Measurements from ENCODE around the gene STAT3. TPM values are rescaled to one million over a fixed set of nuclear protein-coding genes. Genes with fewer than 3 reads are reported as not detected.

The STAT3 gene
- total and polyA plus RNA-seq, 2 of the 13 experiments (the other 11 are each of a cell fraction or from before 2014, with no cell fraction given) = 61.8 to 62.4 TPM

GRCh38 chr17:42283241-42284023, 104.8 kb downstream of the STAT3 start:
- Histone ChIP-seq H3K79me2 (ENCODE audit: insufficient read depth, low read length) (no peaks in the 10 kb centered on the region), H4K20me1 (ENCODE audit: insufficient read depth, low read length) (no peaks in the 10 kb centered on the region), H3K9me3 (ENCODE audit: low read length) (no peaks in the 10 kb centered on the region), H3K36me3 (replicated peaks in 1 of 2; ENCODE audit: control insufficient read depth in 1 of 2, insufficient read depth in 2 of 2, low read length in 2 of 2) (no peaks in the 10 kb centered on the region), H3K27ac (ENCODE audit: extremely low read length, insufficient read depth, low read length) (no peak overlapping the region), H3K4me3 (replicated peaks in 1 of 3; ENCODE audit: insufficient read depth in 1 of 3, low read depth in 2 of 3, low read length in 3 of 3) (no peak overlapping the region), H3K4me1 (ENCODE audit: insufficient read depth, low read length) (peaks cover 53% of the 10 kb centered on the region), H3K27me3 (ENCODE audit: control insufficient read depth in 1 of 2, insufficient read depth in 2 of 2, low read length in 2 of 2) (peaks cover 6 to 40% of the 10 kb centered on the region in 2 experiments; a peak in 4 of 5 replicates), H3K4me2 (ENCODE audit: low read depth, low read length) (no peak overlapping the region), H3K9ac (ENCODE audit: insufficient read depth, low read depth, low read length) (no peak overlapping the region), H2AFZ (ENCODE audit: low read length) (no peak overlapping the region)
- no TSS peak for BruUV-seq (replicated peaks)
- 46% methylated on average over 7 of the region's 7 CpGs for WGBS (ENCODE audit: low lambda C conversion rate)
- FAIRE-seq (no peak), ATAC-seq (no peak), DNase-seq (ENCODE audit: low spot score) (no peak)
- TF ChIP-seq ZNF318 (CRISPR knock-in tag; IDR thresholded peaks at IDR 0.05) (0 out of 2 replicates have a peak, but pooled peaks have one; percentile 5), ZNF496 (CRISPR knock-in tag; IDR thresholded peaks at IDR 0.05; ENCODE audit: insufficient replicate concordance) (no peak), ZFX (CRISPR knock-in tag; IDR thresholded peaks at IDR 0.05; ENCODE audit: low read depth) (0 out of 2 replicates have a peak, but pooled peaks have one; percentile 3)
- ChIA-PET CTCF (ENCODE audit: low intra/inter-chr PET ratio, low total read pairs) (no interaction called here), POLR2A (no interaction called here)
- intact Hi-C loops (cut with micrococcal nuclease; ENCODE audit: unreplicated experiment) (loop anchor here (5.0 to 10.0 kb wide), 2 partner anchors 36 to 59 kb away; no protein-coding TSS in a partner anchor), in situ Hi-C loops (cut with HindIII; ENCODE audit: extremely low pct_ligation_motif_present, low pct_unique_long_range_greater_than_20kb) (no loop called here)
